Pancreas (tissue), 10 donors: ENCODE data around the gene GULP1. TPM values are rescaled to one million over a fixed set of nuclear protein-coding genes. Genes with fewer than 3 reads are reported as not detected.

ENCODE experiments used
- ATAC-seq, 4 donors: fragments of 200-7000 bp; cut with Tn5 transposase; one replicate each; pipeline versions ENCODE4 v1.8.0 to v1.9.1; 2020; ENCODE audit warnings: mild to moderate bottlenecking in 4 of 4, moderate library complexity in 4 of 4
- DNase-seq, 6 donors: peaks; one replicate each; pipeline ENCODE4 v3.0.0-alpha.2; 2020
- FAIRE-seq: peaks from 2 replicates; lab custom pipeline; 2012; peaks lifted over from hg19 to GRCh38; lab: Jason Lieb, UNC
- H3K27ac ChIP-seq, 4 donors: fragments of 200-600 bp; sonication (generic); 1 replicate in 3 of 4; 2 replicates in 1 of 4; pipeline versions ENCODE4 v1.5.0 to v1.8.0; 2020
- H3K27me3 ChIP-seq, 4 donors: fragments of 200-600 bp; one replicate each; pipeline ENCODE4 v1.8.0; 2021
- H3K36me3 ChIP-seq, 3 donors: fragments of 200-600 bp; sonication (generic) in 1 of 3; one replicate each; pipeline versions ENCODE4 v1.5.0 to v1.8.0; 2020 to 2021
- H3K4me1 ChIP-seq, 3 donors: fragments of 200-600 bp; one replicate each; pipeline ENCODE4 v1.8.0; 2021
- H3K4me3 ChIP-seq, 4 donors: fragments of 200-600 bp; sonication (generic) in 2 of 4; one replicate each; pipeline versions ENCODE4 v1.5.0 to v1.8.0; 2020 to 2021
- H3K9me3 ChIP-seq, 4 donors: fragments of 200-600 bp; one replicate each; pipeline ENCODE4 v1.8.0; 2021
- WGBS, 2 donors: extraction: QIAGEN DNeasy Blood & Tissue Kit; methylation state at CpG; one replicate each; pipeline ENCODE4 v1.1.7; 2013; 5-methylcytosine and 5-hydroxymethylcytosine counted together
- intact Hi-C, 3 donors: fragments of 100-400 bp; cut with DNase I; formaldehyde crosslinking; loops; one replicate each; pipeline versions ENCODE4 v1.11.1 to v1.14.2; 2022
- polyA plus RNA-seq, 2 donors: library from polyadenylated mRNA; stranded (reverse); fragments of 200-250 nt; gene quantifications; one replicate each; pipeline ENCODE4 v1.2.3, GENCODE V29; 2013
- total RNA-seq, 6 donors: library from RNA; stranded (reverse); fragmentation: NEBNext Ultra II Directional in 4 of 6; extraction: Animal tissue kit (Norgen Biotek cat#: 25700) in 4 of 6; gene quantifications; one replicate each; pipeline versions ENCODE4 v1.2.1 to v1.2.4, GENCODE V29; 2021 to 2023
- TF ChIP-seq, protein P1 (sequence below), 4 donors: fragments of 200-600 bp; sonication (generic) in 3 of 4; IDR thresholded peaks; one replicate each; pipeline versions ENCODE4 v1.5.0 to v1.8.0; 2021; ENCODE audit warnings: antibody characterized with exemption in 4 of 4
- donor health status: healthy with polysubstance abuse.
- donor health status: DM: no; HTN: no; CAD: no; lungs with moderate emphysema.
- donor health status: DM: no; HTN: no; CAD: no.
- donor health status: control.
- donor health status: control.
- donor health status: Bipolar disorder and iron deficiency.
- donor health status: DM: yes; HTN: yes; CAD: no.
- donor health status: DM: no; HTN: no; CAD: no.
- donor health status: DM: no; HTN: no; CAD: no.
- donor health status: DM: yes; HTN: yes; CAD: no.

GULP1 gene
- total and polyA plus RNA-seq, 8 donors, result 5.4 to 35.7 (median 17.5) TPM

DNA sequence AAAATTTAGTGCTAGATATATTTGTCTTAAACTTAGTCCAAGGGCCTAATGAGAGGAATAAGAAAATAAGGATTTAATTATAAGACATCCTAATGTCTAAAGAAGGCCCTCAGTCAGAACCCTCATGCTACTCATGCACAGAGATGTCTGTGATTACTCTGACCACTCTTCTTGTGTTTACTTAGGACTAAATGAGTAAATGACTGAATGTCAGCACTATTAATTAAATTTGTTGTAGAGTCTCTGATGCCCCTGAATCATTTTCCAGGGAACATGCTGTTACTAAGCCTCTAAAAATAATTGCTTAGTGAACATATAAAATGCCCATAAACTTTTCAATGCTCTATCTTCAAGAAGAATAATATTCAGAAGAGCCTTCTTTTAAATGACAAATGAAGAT is 32.4 kb downstream of the GULP1 start:
- H3K4me1 ChIP-seq, result peaks cover 6 to 18% (median 9%) of the 10 kb centered on the region in 3 donors
- H3K4me3 ChIP-seq, result no peak overlapping the region
- H3K36me3 ChIP-seq, result no peaks in the 10 kb centered on the region
- DNase-seq (no peak), ATAC-seq (no peak), FAIRE-seq (no peak)
- H3K27me3 ChIP-seq, result no peaks in the 10 kb centered on the region
- no peaks in the 10 kb centered on the region for H3K9me3 ChIP-seq
- intact Hi-C loops, result no loop called here
- H3K27ac ChIP-seq, result peak overlapping the region in 1 of 4 donors; percentile 17
- TF ChIP-seq, protein P1, sequence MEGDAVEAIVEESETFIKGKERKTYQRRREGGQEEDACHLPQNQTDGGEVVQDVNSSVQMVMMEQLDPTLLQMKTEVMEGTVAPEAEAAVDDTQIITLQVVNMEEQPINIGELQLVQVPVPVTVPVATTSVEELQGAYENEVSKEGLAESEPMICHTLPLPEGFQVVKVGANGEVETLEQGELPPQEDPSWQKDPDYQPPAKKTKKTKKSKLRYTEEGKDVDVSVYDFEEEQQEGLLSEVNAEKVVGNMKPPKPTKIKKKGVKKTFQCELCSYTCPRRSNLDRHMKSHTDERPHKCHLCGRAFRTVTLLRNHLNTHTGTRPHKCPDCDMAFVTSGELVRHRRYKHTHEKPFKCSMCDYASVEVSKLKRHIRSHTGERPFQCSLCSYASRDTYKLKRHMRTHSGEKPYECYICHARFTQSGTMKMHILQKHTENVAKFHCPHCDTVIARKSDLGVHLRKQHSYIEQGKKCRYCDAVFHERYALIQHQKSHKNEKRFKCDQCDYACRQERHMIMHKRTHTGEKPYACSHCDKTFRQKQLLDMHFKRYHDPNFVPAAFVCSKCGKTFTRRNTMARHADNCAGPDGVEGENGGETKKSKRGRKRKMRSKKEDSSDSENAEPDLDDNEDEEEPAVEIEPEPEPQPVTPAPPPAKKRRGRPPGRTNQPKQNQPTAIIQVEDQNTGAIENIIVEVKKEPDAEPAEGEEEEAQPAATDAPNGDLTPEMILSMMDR (IDR thresholded peaks at IDR 0.05), result no peak

DNA sequence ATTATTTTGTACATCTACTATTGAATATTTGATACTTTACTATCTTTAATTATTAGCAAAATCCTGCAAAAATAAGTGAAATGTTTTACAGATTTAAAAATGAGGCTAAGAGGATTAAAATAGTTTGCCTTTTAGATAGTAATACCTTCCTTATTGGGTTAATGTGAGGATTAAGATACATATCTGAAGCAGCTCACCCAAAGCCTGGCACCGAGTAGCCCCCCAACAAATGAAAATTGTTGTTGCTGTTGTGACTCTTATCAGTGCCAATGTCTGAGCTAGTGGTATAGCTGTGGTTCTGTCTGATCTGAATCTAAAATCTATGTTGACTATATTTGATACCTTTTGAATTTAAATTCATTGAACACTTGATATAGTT is 34.6 kb downstream of the GULP1 start:
- WGBS, 2 donors, result 71 to 86% methylated on average over 1 of the region's 1 CpG
- FAIRE-seq (no peak), DNase-seq (no peak), ATAC-seq (no peak)
- Histone ChIP-seq H3K27ac (no peak overlapping the region), H3K36me3 (no peaks in the 10 kb centered on the region), H3K9me3 (no peaks in the 10 kb centered on the region), H3K27me3 (no peaks in the 10 kb centered on the region), H3K4me3 (no peak overlapping the region), H3K4me1 (peaks cover 9 to 14% (median 13%) of the 10 kb centered on the region in 3 donors)
- TF ChIP-seq, protein P1 (IDR thresholded peaks at IDR 0.05), result no peak
- intact Hi-C loops, result no loop called here

DNA sequence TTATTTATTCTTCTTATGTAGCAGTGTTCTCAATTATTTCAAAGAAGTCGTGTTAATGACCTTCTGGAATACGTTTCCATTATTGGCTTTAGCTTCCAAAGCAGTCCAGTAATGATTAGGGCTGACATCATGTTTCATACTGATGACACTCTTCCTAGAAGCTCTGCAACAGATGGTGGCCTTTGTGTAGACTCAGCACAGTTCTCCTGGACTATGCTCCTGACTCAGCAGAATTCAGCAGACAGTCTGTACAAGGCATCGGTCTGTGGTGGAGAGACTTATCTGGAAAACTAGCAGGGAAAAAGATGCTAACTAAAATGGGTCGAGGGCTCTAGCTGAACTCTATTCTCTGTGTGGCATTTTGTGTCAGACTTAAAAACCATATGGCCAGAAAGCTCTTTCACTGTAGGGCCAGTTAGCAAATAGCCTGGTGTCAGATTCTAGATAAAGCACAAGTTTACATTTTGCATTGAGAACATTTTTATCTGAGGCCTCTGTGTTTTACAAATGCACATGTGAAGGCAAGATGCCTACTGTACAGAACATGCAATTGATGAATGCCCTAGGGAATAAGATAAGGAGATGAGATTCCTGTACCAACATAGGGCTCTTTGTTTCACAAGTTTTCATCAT is 35.1 kb downstream of the GULP1 start:
- intact Hi-C loops, result no loop called here
- H3K27ac ChIP-seq, result peak overlapping the region in 1 of 4 donors; percentile 29
- TF ChIP-seq, protein P1 (IDR thresholded peaks at IDR 0.05), result no peak
- peak in 3 of 6 donors; percentile 27 to 64 (median 55) for DNase-seq
- ATAC-seq, result peak; percentile 78 to 91 (median 90)
- whole genome bisulfite sequencing, 2 donors, result 15 to 17% methylated on average over 4 of the region's 4 CpGs
- H3K4me3 ChIP-seq, result no peak overlapping the region
- no peak for FAIRE-seq
- no peaks in the 10 kb centered on the region for H3K9me3 ChIP-seq
- H3K4me1 ChIP-seq, result peaks cover 9 to 14% (median 11%) of the 10 kb centered on the region in 3 donors
- no peaks in the 10 kb centered on the region for H3K36me3 ChIP-seq
- no peaks in the 10 kb centered on the region for H3K27me3 ChIP-seq

DNA sequence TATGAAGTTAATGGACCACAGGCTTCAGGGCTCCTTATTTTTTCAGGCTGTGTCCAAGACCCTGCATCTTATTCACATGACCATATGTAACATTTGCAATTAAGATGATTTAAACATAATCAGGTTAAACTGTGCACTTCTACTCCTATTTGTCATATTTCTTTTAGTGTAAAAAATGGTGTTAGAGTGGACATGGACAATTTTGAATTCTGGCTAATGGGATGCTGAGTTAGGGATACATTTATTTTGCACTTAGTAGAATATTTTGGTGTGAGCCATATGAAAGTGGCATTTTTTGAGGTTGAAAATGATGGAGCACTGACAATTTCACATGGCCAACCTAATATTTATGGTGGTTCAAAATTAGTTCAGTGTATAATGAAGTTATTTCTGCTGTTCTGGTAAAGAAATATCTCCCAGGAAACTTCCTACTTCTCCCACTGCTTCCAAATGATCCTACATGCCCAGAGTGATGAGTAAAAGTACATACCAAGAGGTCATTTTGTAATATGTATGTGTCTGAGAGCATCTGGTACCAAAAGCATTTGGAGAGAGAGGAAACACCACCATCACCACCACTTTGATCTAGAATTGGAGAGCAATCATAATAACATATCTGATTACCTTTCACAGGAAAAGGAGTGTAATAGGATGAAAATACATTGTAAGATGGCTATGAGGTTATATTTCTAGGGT is 36.0 kb downstream of the GULP1 start:
- no peaks in the 10 kb centered on the region for H3K27me3 ChIP-seq
- no peak overlapping the region for H3K4me3 ChIP-seq
- no peaks in the 10 kb centered on the region for H3K36me3 ChIP-seq
- TF ChIP-seq, protein P1 (IDR thresholded peaks at IDR 0.05), result no peak
- H3K9me3 ChIP-seq, result no peaks in the 10 kb centered on the region
- peaks cover 6 to 14% (median 9%) of the 10 kb centered on the region in 3 donors for H3K4me1 ChIP-seq
- ATAC-seq (no peak), DNase-seq (no peak), FAIRE-seq (no peak)
- intact Hi-C loops, result no loop called here
- H3K27ac ChIP-seq, result no peak overlapping the region

DNA sequence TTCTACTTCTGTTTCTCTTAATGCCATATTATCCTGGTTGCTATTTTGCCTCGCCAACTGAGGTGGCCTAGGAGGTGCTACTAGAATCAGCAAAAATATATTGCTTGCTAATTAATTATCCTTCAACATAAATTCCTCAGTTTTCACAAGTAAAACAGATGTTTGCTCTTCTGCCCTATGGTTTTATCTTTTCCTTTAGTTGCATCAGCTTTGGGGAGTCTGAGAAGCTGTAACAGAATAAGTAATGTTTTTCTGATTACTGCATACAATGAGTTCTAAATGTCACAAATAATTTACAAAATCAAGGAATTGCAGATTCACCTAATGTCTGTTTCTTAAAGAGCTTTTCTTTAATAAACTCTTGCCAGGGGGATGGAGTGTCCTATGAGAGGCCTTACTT is 36.7 kb downstream of the GULP1 start:
- DNase-seq (no peak), FAIRE-seq (no peak), ATAC-seq (no peak)
- WGBS, 2 donors, result 92 to 95% methylated on average over 1 of the region's 1 CpG
- H3K27me3 ChIP-seq, result no peaks in the 10 kb centered on the region
- H3K36me3 ChIP-seq, result no peaks in the 10 kb centered on the region
- H3K27ac ChIP-seq, result no peak overlapping the region
- TF ChIP-seq, protein P1 (IDR thresholded peaks at IDR 0.05), result no peak
- H3K4me1 ChIP-seq, result peaks cover 6 to 15% (median 10%) of the 10 kb centered on the region in 3 donors
- no peak overlapping the region for H3K4me3 ChIP-seq
- no peaks in the 10 kb centered on the region for H3K9me3 ChIP-seq
- intact Hi-C loops, result no loop called here
